ENCODE measurements around the gene COPZ1. TPM values are rescaled to one million over a fixed set of nuclear protein-coding genes. Genes with fewer than 3 reads are reported as not detected.

The COPZ1 gene
- total and polyA plus RNA-seq, 9 of the 15 experiments (the other 6 are each of a cell fraction or from before 2014, with no cell fraction given) = 137 to 487 (median 233) TPM

GRCh38 chr12:54377007-54377406 is 52.1 kb downstream of the COPZ1 start:
- FAIRE-seq = peak; percentile 40
- TF ChIP-seq ARID4B (CRISPR knock-in tag; IDR thresholded peaks at IDR 0.05) = no peak
- TF ChIP-seq NCOA4 (IDR thresholded peaks at IDR 0.05; ENCODE audit: partially characterized antibody) = no peak
- TF ChIP-seq, protein P1, sequence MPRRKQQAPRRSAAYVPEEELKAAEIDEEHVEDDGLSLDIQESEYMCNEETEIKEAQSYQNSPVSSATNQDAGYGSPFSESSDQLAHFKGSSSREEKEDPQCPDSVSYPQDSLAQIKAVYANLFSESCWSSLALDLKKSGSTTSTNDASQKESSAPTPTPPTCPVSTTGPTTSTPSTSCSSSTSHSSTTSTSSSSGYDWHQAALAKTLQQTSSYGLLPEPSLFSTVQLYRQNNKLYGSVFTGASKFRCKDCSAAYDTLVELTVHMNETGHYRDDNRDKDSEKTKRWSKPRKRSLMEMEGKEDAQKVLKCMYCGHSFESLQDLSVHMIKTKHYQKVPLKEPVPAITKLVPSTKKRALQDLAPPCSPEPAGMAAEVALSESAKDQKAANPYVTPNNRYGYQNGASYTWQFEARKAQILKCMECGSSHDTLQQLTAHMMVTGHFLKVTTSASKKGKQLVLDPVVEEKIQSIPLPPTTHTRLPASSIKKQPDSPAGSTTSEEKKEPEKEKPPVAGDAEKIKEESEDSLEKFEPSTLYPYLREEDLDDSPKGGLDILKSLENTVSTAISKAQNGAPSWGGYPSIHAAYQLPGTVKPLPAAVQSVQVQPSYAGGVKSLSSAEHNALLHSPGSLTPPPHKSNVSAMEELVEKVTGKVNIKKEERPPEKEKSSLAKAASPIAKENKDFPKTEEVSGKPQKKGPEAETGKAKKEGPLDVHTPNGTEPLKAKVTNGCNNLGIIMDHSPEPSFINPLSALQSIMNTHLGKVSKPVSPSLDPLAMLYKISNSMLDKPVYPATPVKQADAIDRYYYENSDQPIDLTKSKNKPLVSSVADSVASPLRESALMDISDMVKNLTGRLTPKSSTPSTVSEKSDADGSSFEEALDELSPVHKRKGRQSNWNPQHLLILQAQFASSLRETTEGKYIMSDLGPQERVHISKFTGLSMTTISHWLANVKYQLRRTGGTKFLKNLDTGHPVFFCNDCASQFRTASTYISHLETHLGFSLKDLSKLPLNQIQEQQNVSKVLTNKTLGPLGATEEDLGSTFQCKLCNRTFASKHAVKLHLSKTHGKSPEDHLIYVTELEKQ (CRISPR knock-in tag; IDR thresholded peaks at IDR 0.05) = no peak
- no peak for TF ChIP-seq FOS (IDR thresholded peaks at IDR 0.05; ENCODE audit: extremely low read depth, insufficient read length)
- TF ChIP-seq SIRT6 (IDR thresholded peaks at IDR 0.05; ENCODE audit: low read depth, low read length) = no peak
- no peak for TF ChIP-seq IRF2 (CRISPR knock-in tag; IDR thresholded peaks at IDR 0.05)
- no peak for TF ChIP-seq GTF2E2 (tag; IDR thresholded peaks at IDR 0.05)

More at GRCh38 chr12:54377007-54377406, 52.1 kb downstream of the COPZ1 start:
- POLR2A ChIA-PET = no interaction called here
- H4K20me1 ChIP-seq (replicated peaks; ENCODE audit: control insufficient read depth, insufficient read depth, low read length) = peaks cover 12% of the 10 kb centered on the region
- 37% methylated on average over 2 of the region's 2 CpGs for WGBS (ENCODE audit: insufficient coverage, low coverage, missing lambda C conversion rate)
- H3K4me2 ChIP-seq (ENCODE audit: insufficient read depth, low read length) = no peak overlapping the region; the same call in 1 of the 2 replicates
- peaks cover 40 to 47% of the 10 kb centered on the region in 2 experiments; a peak in 4 of 5 replicates for H3K4me1 ChIP-seq (replicated peaks in 1 of 2; ENCODE audit: control insufficient read depth in 2 of 2, insufficient read depth in 2 of 2, low read length in 2 of 2)
- no peaks in the 10 kb centered on the region for H3K27me3 ChIP-seq (ENCODE audit: control insufficient read depth in 2 of 2, insufficient read depth in 2 of 2, low read length in 2 of 2)
- peaks cover 8% of the 10 kb centered on the region for H3K9me1 ChIP-seq (ENCODE audit: control insufficient read depth, insufficient read depth, low read length)
- peaks cover 90% of the 10 kb centered on the region for H3K36me3 ChIP-seq (ENCODE audit: control insufficient read depth, insufficient read depth, low read length)
- H3K9ac ChIP-seq (ENCODE audit: insufficient read depth in 1 of 2, low read depth in 2 of 2, low read length in 2 of 2) = no peak overlapping the region; a peak in 1 of 4 replicates
- no peak overlapping the region for H2AFZ ChIP-seq (ENCODE audit: low read depth, low read length)
- CTCF ChIA-PET (ENCODE audit: low intra/inter-chr PET ratio) = no interaction called here
- no peak overlapping the region for H3K4me3 ChIP-seq
- peaks cover 48% of the 10 kb centered on the region for H3K79me2 ChIP-seq (ENCODE audit: control insufficient read depth, insufficient read depth, low read length)
- H3K27ac ChIP-seq (ENCODE audit: extremely low read depth, low read depth, low read length) = no peak overlapping the region
- H3K9me3 ChIP-seq (replicated peaks; ENCODE audit: control insufficient read depth, insufficient read depth, low read depth, low read length) = no peaks in the 10 kb centered on the region
- no peak for ATAC-seq
- DNase-seq (ENCODE audit: extremely low read depth in 1 of 4, low spot score in 3 of 4) = peak in 1 of 4 experiments; percentile 55
- BruUV-seq (replicated peaks) = no TSS peak
- intact Hi-C loops (cut with micrococcal nuclease) = no loop called here
- in situ Hi-C loops (cut with MboI) = no loop called here
